Body of pancreas (tissue), 4 donors: ENCODE results near the gene PPP1R37.

ENCODE experiments used
- CTCF ChIP-seq, 7 experiments: fragments of 450-650 bp in 4 of 7; fragments of 200-600 bp in 3 of 7; sonication (generic) in 3 of 7; IDR thresholded peaks; one replicate each; pipeline ENCODE4 v1.5.1; 2016 to 2019; ENCODE audit warnings: antibody characterized with exemption in 7 of 7
- POLR2A ChIP-seq, 3 donors: fragments of 450-650 bp; IDR thresholded peaks; one replicate each; pipeline ENCODE4 v1.6.1; 2016; ENCODE audit warnings: antibody characterized with exemption in 3 of 3, mild to moderate bottlenecking in 2 of 3

GRCh38 chr19:45094707-45095106 lies 1.7 kb downstream of the PPP1R37 start:
- no peak for TF ChIP-seq POLR2A (IDR thresholded peaks at IDR 0.05)
- no peak for TF ChIP-seq CTCF (IDR thresholded peaks at IDR 0.05)
